PC-3 (cell line): ENCODE measurements around the gene SCYL1.

ENCODE experiments used
- EZH2 ChIP-seq: fragments of 300-600 bp; sonication (generic); IDR thresholded peaks from one replicate; pipeline ENCODE4 v1.6.1; 2017; ENCODE audit warnings: antibody characterized with exemption, mild to moderate bottlenecking, low read length; ENCODE audit not compliant: unreplicated experiment
- TF ChIP-seq, protein P1 (sequence below): fragments of 300-600 bp; sonication (generic); conservative IDR thresholded peaks from 2 replicates; pipeline ENCODE4 v1.5.1; 2017; ENCODE audit warnings: antibody characterized with exemption, low read depth, mild to moderate bottlenecking, low read length

DNA sequence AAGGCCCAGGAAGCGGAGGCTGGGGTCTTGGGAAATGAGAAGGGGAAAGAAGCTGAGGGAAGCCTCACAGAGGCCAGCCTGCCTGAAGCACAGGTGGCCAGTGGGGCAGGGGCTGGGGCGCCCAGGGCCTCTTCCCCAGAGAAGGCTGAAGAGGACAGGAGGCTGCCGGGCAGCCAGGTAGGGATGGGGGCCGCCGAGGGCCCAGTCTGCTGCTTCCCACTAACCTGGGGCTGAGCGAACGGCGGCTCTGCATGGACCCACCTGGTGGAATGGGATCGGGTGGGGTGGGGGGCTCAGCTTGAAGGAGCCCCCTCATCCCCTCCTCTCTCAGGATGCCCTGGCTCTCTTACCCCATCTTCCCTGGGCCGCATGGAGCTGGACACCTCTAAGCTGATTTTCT, 58.7 kb downstream of the SCYL1 start:
- no peak for TF ChIP-seq EZH2
- TF ChIP-seq, protein P1, sequence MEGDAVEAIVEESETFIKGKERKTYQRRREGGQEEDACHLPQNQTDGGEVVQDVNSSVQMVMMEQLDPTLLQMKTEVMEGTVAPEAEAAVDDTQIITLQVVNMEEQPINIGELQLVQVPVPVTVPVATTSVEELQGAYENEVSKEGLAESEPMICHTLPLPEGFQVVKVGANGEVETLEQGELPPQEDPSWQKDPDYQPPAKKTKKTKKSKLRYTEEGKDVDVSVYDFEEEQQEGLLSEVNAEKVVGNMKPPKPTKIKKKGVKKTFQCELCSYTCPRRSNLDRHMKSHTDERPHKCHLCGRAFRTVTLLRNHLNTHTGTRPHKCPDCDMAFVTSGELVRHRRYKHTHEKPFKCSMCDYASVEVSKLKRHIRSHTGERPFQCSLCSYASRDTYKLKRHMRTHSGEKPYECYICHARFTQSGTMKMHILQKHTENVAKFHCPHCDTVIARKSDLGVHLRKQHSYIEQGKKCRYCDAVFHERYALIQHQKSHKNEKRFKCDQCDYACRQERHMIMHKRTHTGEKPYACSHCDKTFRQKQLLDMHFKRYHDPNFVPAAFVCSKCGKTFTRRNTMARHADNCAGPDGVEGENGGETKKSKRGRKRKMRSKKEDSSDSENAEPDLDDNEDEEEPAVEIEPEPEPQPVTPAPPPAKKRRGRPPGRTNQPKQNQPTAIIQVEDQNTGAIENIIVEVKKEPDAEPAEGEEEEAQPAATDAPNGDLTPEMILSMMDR = no peak
